GM13977 (cell line): ENCODE measurements around the gene AMFR.

Source experiments
- DNase-seq: peaks from one replicate; pipeline ENCODE4 v3.0.0; 2012; ENCODE audit warnings: low spot score
- in situ Hi-C: fragments of 300-500 bp; cut with MboI; formaldehyde crosslinking; loops from one replicate; pipeline ENCODE4 v1.12.0; 2022; ENCODE audit warnings: low sequenced_read_pairs, low pct_unique_long_range_greater_than_20kb, mixed read lengths, inconsistent platforms; ENCODE audit not compliant: unreplicated experiment
- TF ChIP-seq, protein P1 (sequence below): IDR thresholded peaks from 2 replicates; pipeline ENCODE4 v1.5.1; 2012; ENCODE audit warnings: mild to moderate bottlenecking, control low read depth; ENCODE audit not compliant: insufficient read depth; ENCODE audit errors: extremely low read depth, missing control alignments

Gene AMFR

DNA sequence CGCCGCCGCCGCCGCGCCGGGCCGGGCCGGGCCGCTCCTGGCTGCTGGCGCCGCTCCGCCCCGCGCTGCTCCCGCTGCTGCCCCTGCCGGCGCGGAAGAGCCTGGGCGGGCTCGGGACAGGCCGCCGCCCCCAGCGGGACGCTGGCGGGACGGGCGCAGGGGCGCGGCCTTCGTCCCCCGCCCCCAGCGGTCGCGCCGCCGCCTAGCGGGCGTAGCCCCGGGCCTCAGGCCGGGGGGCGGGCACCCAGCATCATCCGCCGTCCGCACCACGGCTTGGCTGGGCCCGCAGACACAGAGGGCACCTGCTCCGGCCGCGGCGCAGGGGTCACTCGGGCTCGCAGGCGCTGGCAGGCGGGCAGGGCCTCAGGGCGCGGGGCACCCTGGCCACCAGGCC is at the start of gene AMFR:
AMFR (minus strand) TSS at position 107 of the 394 bp plus-strand sequence. CDS start 218 bp downstream, outside the sequence.
- DNase-seq, result peak; percentile 94

DNA sequence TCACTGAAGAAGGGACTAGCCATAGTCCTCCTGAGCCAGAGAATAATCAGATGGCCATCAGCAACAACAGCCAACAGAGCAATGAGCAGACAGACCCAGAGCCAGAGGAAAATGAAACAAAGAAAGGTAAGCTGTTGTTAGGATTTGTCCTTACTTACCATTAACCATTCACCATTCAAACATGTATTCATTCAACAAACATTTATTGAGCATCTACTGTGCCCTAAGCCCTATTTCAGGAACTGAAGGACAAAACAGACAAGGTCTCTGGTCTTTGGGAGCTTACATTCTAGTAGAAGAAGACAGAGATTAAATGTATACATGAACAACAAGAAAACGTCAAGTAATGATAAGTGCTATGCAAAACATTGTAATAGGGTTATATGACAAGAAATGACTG is 45.3 kb upstream of the AMFR start:
- in situ Hi-C loops, result no loop called here
- no peak for DNase-seq
- TF ChIP-seq, protein P1, sequence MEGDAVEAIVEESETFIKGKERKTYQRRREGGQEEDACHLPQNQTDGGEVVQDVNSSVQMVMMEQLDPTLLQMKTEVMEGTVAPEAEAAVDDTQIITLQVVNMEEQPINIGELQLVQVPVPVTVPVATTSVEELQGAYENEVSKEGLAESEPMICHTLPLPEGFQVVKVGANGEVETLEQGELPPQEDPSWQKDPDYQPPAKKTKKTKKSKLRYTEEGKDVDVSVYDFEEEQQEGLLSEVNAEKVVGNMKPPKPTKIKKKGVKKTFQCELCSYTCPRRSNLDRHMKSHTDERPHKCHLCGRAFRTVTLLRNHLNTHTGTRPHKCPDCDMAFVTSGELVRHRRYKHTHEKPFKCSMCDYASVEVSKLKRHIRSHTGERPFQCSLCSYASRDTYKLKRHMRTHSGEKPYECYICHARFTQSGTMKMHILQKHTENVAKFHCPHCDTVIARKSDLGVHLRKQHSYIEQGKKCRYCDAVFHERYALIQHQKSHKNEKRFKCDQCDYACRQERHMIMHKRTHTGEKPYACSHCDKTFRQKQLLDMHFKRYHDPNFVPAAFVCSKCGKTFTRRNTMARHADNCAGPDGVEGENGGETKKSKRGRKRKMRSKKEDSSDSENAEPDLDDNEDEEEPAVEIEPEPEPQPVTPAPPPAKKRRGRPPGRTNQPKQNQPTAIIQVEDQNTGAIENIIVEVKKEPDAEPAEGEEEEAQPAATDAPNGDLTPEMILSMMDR, result no peak

More for the DNA sequence above, at the start of gene AMFR:
- in situ Hi-C loops, result no loop called here
- TF ChIP-seq, protein P1, result peak; percentile 35

DNA sequence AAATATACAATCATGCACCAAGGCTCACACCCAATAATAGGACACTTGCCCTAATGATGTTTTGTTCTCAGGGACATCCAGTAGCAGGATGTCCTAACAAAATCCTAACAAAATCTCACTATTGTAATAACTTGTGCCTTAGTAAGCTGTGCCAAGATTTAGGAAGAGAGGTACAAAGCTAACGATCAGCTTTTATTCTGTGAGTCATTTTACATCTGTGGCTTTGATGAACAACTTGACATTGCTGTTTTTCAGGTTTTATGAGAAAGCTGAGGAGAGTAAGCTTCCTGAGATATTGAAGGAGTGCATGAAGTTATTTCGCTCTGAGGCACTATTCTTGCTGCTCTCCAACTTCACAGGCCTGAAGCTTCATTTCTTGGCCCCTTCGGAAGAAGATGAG is 44.9 kb upstream of the AMFR start:
- DNase-seq, result no peak
- in situ Hi-C loops, result no loop called here
- TF ChIP-seq, protein P1, result no peak

DNA sequence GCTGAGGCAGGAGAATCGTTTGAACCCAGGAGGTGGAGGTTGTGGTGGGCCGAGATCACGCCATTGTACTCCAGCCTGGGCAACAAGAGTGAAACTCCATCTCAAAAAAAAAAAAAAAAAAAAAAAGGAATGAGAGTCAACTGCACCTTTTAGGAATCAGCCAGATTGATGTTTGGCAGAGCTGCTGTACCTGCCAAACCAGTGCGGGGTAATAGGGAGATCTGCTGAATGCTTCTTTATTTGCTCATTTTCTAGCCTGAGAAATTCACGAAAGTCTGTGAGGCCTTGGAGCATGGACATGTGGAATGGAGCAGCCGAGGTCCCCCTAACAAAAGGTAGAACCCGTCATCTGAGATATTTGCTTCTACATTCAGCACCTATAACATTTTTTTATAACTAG is 44.4 kb upstream of the AMFR start:
- in situ Hi-C loops, result no loop called here
- TF ChIP-seq, protein P1, result no peak
- DNase-seq, result no peak

DNA sequence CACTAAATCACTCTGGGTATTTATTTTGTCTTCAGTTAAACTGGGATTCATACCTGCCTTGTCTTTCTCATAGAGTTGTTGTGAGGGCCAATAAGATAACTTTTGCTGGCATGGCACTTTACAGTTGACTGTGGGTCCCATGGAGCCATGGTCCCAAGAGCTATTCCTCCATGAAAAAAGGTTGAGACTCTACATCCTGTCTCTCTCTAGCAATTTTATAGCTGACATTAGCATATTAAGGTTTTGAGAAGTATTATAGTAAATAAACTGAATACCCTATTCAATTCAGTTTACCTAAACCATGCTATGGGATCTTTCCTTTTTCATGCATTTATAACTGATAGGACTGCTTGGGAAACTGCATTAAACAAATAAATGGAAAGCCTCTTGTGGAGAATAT is 43.5 kb upstream of the AMFR start:
- in situ Hi-C loops, result no loop called here
- no peak for DNase-seq
- TF ChIP-seq, protein P1, result no peak

DNA sequence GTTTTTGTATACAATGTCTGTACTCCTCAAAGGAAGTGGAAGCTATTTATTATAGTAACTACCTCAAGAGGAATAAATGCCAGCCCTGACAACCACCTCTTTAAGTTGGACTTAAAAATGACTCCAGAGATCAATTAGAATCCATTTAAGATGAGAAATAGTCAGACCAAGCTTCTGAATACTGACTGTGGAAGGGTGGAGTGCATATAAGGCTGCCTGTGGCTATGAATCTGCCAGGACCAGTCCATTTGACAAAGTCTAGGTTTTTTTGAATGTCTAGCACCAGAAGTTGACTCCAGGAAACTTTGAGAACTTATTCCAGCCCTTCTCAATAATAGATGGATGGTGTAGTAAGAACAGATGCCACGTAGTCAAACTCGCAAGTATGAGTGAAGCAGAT is 41.0 kb upstream of the AMFR start:
- DNase-seq, result no peak
- TF ChIP-seq, protein P1, result no peak

DNA sequence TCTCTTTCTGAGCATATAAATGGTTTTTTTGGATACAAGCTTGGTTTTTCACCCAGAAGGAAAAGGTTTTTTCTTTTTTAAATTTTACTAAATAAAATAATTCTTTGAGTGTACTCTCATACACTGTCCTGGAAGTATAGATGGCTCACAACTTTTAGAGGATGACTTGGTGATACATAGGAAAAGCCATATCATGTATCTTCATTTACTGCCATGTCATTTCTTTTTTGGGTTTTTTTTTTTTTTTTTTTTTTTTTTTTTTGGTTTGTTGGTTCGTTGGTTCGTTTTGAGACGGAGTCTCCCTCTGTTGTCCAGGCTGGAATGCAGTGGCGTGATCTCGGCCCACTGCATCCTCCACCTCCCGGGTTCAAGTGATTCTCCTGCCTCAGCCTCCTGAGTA is 37.8 kb upstream of the AMFR start:
- no peak for DNase-seq
- in situ Hi-C loops, result no loop called here

More for the DNA sequence above, 41.0 kb upstream of the AMFR start:
- in situ Hi-C loops, result no loop called here

More for the DNA sequence above, 37.8 kb upstream of the AMFR start:
- TF ChIP-seq, protein P1, result no peak
